Activated CD4-positive, alpha-beta T cell treated with anti-CD3 and anti-CD28 coated beads for 36 hours (primary cell): ENCODE measurements around the gene GLMP. TPM values are rescaled to one million over a fixed set of nuclear protein-coding genes. Genes with fewer than 3 reads are reported as not detected.

ENCODE experiments used
- ATAC-seq: fragments of 200-7000 bp; cut with Tn5 transposase; one replicate; pipeline ENCODE4 v1.10.0; 2021; ENCODE audit warnings: mild to moderate bottlenecking, moderate library complexity
- CTCF ChIA-PET: fragments of 350-600 bp; sonication (Branson Sonifier 250); formaldehyde crosslinking; loops from one replicate; lab custom pipeline; 2021; ENCODE audit warnings: antibody characterized with exemption; lab: Charles Lee
- POLR2A ChIA-PET: fragments of 350-600 bp; sonication (Branson Sonifier 250); formaldehyde crosslinking; loops from one replicate; lab custom pipeline; 2021; ENCODE audit warnings: antibody characterized with exemption, inconsistent platforms; lab: Charles Lee
- DNase-seq: peaks from one replicate; pipeline ENCODE4 v3.0.0-alpha.2; 2020
- H3K27ac Mint-ChIP-seq: one replicate; pipeline ENCODE4 v1.8.0; 2021; ENCODE audit warnings: mixed read lengths
- H3K27me3 Mint-ChIP-seq: one replicate; pipeline ENCODE4 v1.8.0; 2021; ENCODE audit warnings: mixed read lengths
- H3K36me3 Mint-ChIP-seq: one replicate; pipeline ENCODE4 v1.8.0; 2021; ENCODE audit warnings: low read depth, mixed read lengths
- H3K4me1 Mint-ChIP-seq: one replicate; pipeline ENCODE4 v1.8.0; 2021; ENCODE audit warnings: mixed read lengths
- H3K4me3 Mint-ChIP-seq: one replicate; pipeline ENCODE4 v1.8.0; 2021; ENCODE audit warnings: mild to moderate bottlenecking, moderate library complexity, mixed read lengths
- H3K9me3 Mint-ChIP-seq: one replicate; pipeline ENCODE4 v1.8.0; 2021; ENCODE audit warnings: low read depth, mixed read lengths
- intact Hi-C, 2 experiments: fragments of 100-400 bp; cut with DNase I in 1 of 2; cut with micrococcal nuclease in 1 of 2; formaldehyde crosslinking; loops; one replicate each; pipeline versions ENCODE4 v1.14.2 to v1.15.1; 2022 to 2024; cut with DNase I, micrococcal nuclease
- total RNA-seq, 2 experiments: library from RNA; stranded (reverse); gene quantifications; one replicate each; pipeline ENCODE4 v1.2.3, GENCODE V29; 2021

GLMP gene
- total RNA-seq, 2 experiments from 2014 or later: 10.8 to 12.1 TPM

- Mint-ChIP-seq H3K4me1 (no peaks in the 10 kb centered on the region), H3K27ac (no peak overlapping the region), H3K9me3 (no peaks in the 10 kb centered on the region), H3K36me3 (peaks cover 58% of the 10 kb centered on the region), H3K27me3 (no peaks in the 10 kb centered on the region), H3K4me3 (no peak overlapping the region)
- peak; percentile 38 for DNase-seq
- POLR2A ChIA-PET: no interaction called here
- CTCF ChIA-PET: interaction anchor here (0.7 to 2.8 kb wide), 19 partner anchors 9 to 289 kb away, joined by 3 to 13 read pairs (median 5); partner anchors contain the start of genes CCT3, TMEM79 and TSACC
- no peak for ATAC-seq
- intact Hi-C loops: loop anchor here (1.0 to 10.0 kb wide), 4 partner anchors 173 to 229 kb away; no protein-coding TSS in a partner anchor
Measured at GRCh38 chr1:156319664-156320063, 24.2 kb upstream of the GLMP start.

- H3K27ac Mint-ChIP-seq: no peak overlapping the region
- intact Hi-C loops: loop anchor here in 1 of 2 experiments (10.0 kb wide), 1 partner anchor 172 kb away; no protein-coding TSS in a partner anchor
- no peak for DNase-seq
- no peak for ATAC-seq
- H3K36me3 Mint-ChIP-seq: peaks cover 58% of the 10 kb centered on the region
- POLR2A ChIA-PET: no interaction called here
- H3K9me3 Mint-ChIP-seq: no peaks in the 10 kb centered on the region
- CTCF ChIA-PET: interaction anchor here (0.7 to 1.8 kb wide), 5 partner anchors 13 to 228 kb away, joined by 3 to 5 read pairs (median 3); no protein-coding TSS in a partner anchor
- no peaks in the 10 kb centered on the region for H3K27me3 Mint-ChIP-seq
- H3K4me3 Mint-ChIP-seq: no peak overlapping the region
- no peaks in the 10 kb centered on the region for H3K4me1 Mint-ChIP-seq
Measured at GRCh38 chr1:156316909-156317308, 21.4 kb upstream of the GLMP start.

- H3K4me3 Mint-ChIP-seq: no peak overlapping the region
- no peak for ATAC-seq
- ChIA-PET CTCF (interaction anchor here (0.7 to 1.8 kb wide), 5 partner anchors 9 to 165 kb away, joined by 3 to 6 read pairs (median 3); partner anchors contain the start of gene TMEM79), POLR2A (no interaction called here)
- no peak for DNase-seq
- intact Hi-C loops: loop anchor here in 1 of 2 experiments (10.0 kb wide), 1 partner anchor 166 kb away; no protein-coding TSS in a partner anchor
- no peaks in the 10 kb centered on the region for H3K9me3 Mint-ChIP-seq
- no peaks in the 10 kb centered on the region for H3K4me1 Mint-ChIP-seq
- no peaks in the 10 kb centered on the region for H3K27me3 Mint-ChIP-seq
- H3K27ac Mint-ChIP-seq: no peak overlapping the region
- H3K36me3 Mint-ChIP-seq: peaks cover 52% of the 10 kb centered on the region
Measured at GRCh38 chr1:156310962-156311361, 15.5 kb upstream of the GLMP start.

GRCh38 chr1:156308078-156308477, 12.6 kb upstream of the GLMP start:
- H3K4me1 Mint-ChIP-seq: no peaks in the 10 kb centered on the region
- ATAC-seq: no peak
- no peak overlapping the region for H3K4me3 Mint-ChIP-seq
- H3K27me3 Mint-ChIP-seq: no peaks in the 10 kb centered on the region
- intact Hi-C loops: no loop called here
- ChIA-PET POLR2A (no interaction called here), CTCF (interaction anchor here (0.8 to 1.1 kb wide), 2 partner anchors 12 to 162 kb away, joined by 3 to 4 read pairs; no protein-coding TSS in a partner anchor)
- no peaks in the 10 kb centered on the region for H3K9me3 Mint-ChIP-seq
- H3K27ac Mint-ChIP-seq: no peak overlapping the region
- DNase-seq: no peak
- H3K36me3 Mint-ChIP-seq: peaks cover 48% of the 10 kb centered on the region

- Mint-ChIP-seq H3K4me3 (no peak overlapping the region), H3K27ac (no peak overlapping the region), H3K4me1 (no peaks in the 10 kb centered on the region), H3K27me3 (no peaks in the 10 kb centered on the region), H3K9me3 (no peaks in the 10 kb centered on the region), H3K36me3 (peaks cover 30% of the 10 kb centered on the region)
- intact Hi-C loops: no loop called here
- no peak for ATAC-seq
- DNase-seq: no peak
- POLR2A ChIA-PET: no interaction called here
- CTCF ChIA-PET: interaction anchor here (0.6 to 1.6 kb wide), 2 partner anchors 22 to 222 kb away, joined by 3 to 4 read pairs; no protein-coding TSS in a partner anchor
Measured at GRCh38 chr1:156305215-156305614, 9.7 kb upstream of the GLMP start.

- intact Hi-C loops: no loop called here
- DNase-seq (no peak), ATAC-seq (no peak)
- H3K4me3 Mint-ChIP-seq: no peak overlapping the region
- ChIA-PET CTCF (interaction anchor here (0.7 to 1.6 kb wide), 5 partner anchors 14 to 197 kb away, joined by 3 to 5 read pairs (median 4); partner anchors contain the start of gene SMG5), POLR2A (interaction anchor here (0.5 to 1.1 kb wide), 4 partner anchors 9 to 328 kb away, joined by 3 to 5 read pairs (median 3); partner anchors contain the start of gene SMG5)
- peaks cover 27% of the 10 kb centered on the region for H3K36me3 Mint-ChIP-seq
- H3K9me3 Mint-ChIP-seq: no peaks in the 10 kb centered on the region
- no peaks in the 10 kb centered on the region for H3K27me3 Mint-ChIP-seq
- no peak overlapping the region for H3K27ac Mint-ChIP-seq
- H3K4me1 Mint-ChIP-seq: no peaks in the 10 kb centered on the region
Measured at GRCh38 chr1:156303241-156303640, 7.8 kb upstream of the GLMP start.

- intact Hi-C loops: no loop called here
- ATAC-seq: no peak
- peak within 1 kb of the TSS; percentile 11 for H3K27ac Mint-ChIP-seq
- H3K36me3 Mint-ChIP-seq: peaks cover 9% of the 10 kb centered on the region
- H3K27me3 Mint-ChIP-seq: no peaks in the 10 kb centered on the region
- H3K9me3 Mint-ChIP-seq: no peaks in the 10 kb centered on the region
- no peak for DNase-seq
- ChIA-PET POLR2A (no interaction called here), CTCF (interaction anchor here (0.6 kb wide), 1 partner anchor 38 kb away, joined by 3 read pairs; no protein-coding TSS in a partner anchor)
- peaks cover 13% of the 10 kb centered on the region for H3K4me1 Mint-ChIP-seq
- H3K4me3 Mint-ChIP-seq: no peak within 1 kb of the TSS
Measured at GRCh38 chr1:156298852-156299357, 3.4 kb upstream of the GLMP start, which contains the start of gene VHLL. TSS of gene VHLL (minus strand) at chr1:156299307. CDS start at chr1:156299189, 118 bp downstream.

GRCh38 chr1:156293895-156294294, 1.6 kb downstream of the GLMP start:
- intact Hi-C loops: no loop called here
- Mint-ChIP-seq H3K9me3 (no peaks in the 10 kb centered on the region), H3K27me3 (no peaks in the 10 kb centered on the region), H3K4me1 (peaks cover 16% of the 10 kb centered on the region), H3K4me3 (no peak overlapping the region), H3K27ac (no peak overlapping the region), H3K36me3 (peaks cover 9% of the 10 kb centered on the region)
- CTCF ChIA-PET: interaction anchor here (0.5 kb wide), 2 partner anchors 109 to 392 kb away, joined by 3 read pairs; no protein-coding TSS in a partner anchor
- no peak for DNase-seq
- ATAC-seq: no peak
- POLR2A ChIA-PET: interaction anchor here (0.5 to 1.0 kb wide), 2 partner anchors 9 to 292 kb away, joined by 3 read pairs; no protein-coding TSS in a partner anchor

- ChIA-PET CTCF (no interaction called here), POLR2A (no interaction called here)
- Mint-ChIP-seq H3K36me3 (peaks cover 9% of the 10 kb centered on the region), H3K4me3 (no peak overlapping the region), H3K4me1 (peaks cover 16% of the 10 kb centered on the region), H3K27ac (no peak overlapping the region), H3K27me3 (no peaks in the 10 kb centered on the region), H3K9me3 (no peaks in the 10 kb centered on the region)
- intact Hi-C loops: no loop called here
- DNase-seq: no peak
- ATAC-seq: no peak
Measured at GRCh38 chr1:156293098-156293434, 2.4 kb downstream of the GLMP start.

GRCh38 chr1:156291226-156292061, 4.0 kb downstream of the GLMP start:
- H3K4me1 Mint-ChIP-seq: peaks cover 16% of the 10 kb centered on the region
- no peaks in the 10 kb centered on the region for H3K9me3 Mint-ChIP-seq
- peaks cover 9% of the 10 kb centered on the region for H3K36me3 Mint-ChIP-seq
- ATAC-seq (peak; percentile 50), DNase-seq (peak; percentile 50)
- no peaks in the 10 kb centered on the region for H3K27me3 Mint-ChIP-seq
- intact Hi-C loops: no loop called here
- ChIA-PET CTCF (interaction anchor here (0.6 kb wide), 1 partner anchor 34 kb away, joined by 3 read pairs; no protein-coding TSS in a partner anchor), POLR2A (interaction anchor here (0.6 kb wide), 1 partner anchor 150 kb away, joined by 3 read pairs; no protein-coding TSS in a partner anchor)
- no peak overlapping the region for H3K27ac Mint-ChIP-seq
- peak overlapping the region; percentile 23 for H3K4me3 Mint-ChIP-seq

GRCh38 chr1:156289857-156290256, 5.6 kb downstream of the GLMP start:
- H3K27me3 Mint-ChIP-seq: no peaks in the 10 kb centered on the region
- DNase-seq: no peak
- ChIA-PET POLR2A (no interaction called here), CTCF (no interaction called here)
- peaks cover 9% of the 10 kb centered on the region for H3K36me3 Mint-ChIP-seq
- ATAC-seq: no peak
- H3K9me3 Mint-ChIP-seq: no peaks in the 10 kb centered on the region
- peak overlapping the region; percentile 14 for H3K27ac Mint-ChIP-seq
- peaks cover 6% of the 10 kb centered on the region for H3K4me1 Mint-ChIP-seq
- no peak overlapping the region for H3K4me3 Mint-ChIP-seq
- intact Hi-C loops: no loop called here
